Vagina (tissue), 2 donors: ENCODE data around the gene NF2.

ENCODE experiments used
- CTCF ChIP-seq, 3 experiments: fragments of 450-650 bp in 2 of 3; fragments of 200-600 bp in 1 of 3; sonication (generic) in 1 of 3; IDR thresholded peaks; one replicate each; pipeline ENCODE4 v1.5.1; 2017 to 2019; ENCODE audit warnings: antibody characterized with exemption in 3 of 3, mild to moderate bottlenecking in 2 of 3, moderate library complexity in 2 of 3
- POLR2A ChIP-seq, 2 donors: fragments of 450-650 bp; IDR thresholded peaks; one replicate each; pipeline ENCODE4 v1.6.1; 2017; ENCODE audit warnings: antibody characterized with exemption in 2 of 2, mild to moderate bottlenecking in 2 of 2, moderate library complexity in 2 of 2

DNA sequence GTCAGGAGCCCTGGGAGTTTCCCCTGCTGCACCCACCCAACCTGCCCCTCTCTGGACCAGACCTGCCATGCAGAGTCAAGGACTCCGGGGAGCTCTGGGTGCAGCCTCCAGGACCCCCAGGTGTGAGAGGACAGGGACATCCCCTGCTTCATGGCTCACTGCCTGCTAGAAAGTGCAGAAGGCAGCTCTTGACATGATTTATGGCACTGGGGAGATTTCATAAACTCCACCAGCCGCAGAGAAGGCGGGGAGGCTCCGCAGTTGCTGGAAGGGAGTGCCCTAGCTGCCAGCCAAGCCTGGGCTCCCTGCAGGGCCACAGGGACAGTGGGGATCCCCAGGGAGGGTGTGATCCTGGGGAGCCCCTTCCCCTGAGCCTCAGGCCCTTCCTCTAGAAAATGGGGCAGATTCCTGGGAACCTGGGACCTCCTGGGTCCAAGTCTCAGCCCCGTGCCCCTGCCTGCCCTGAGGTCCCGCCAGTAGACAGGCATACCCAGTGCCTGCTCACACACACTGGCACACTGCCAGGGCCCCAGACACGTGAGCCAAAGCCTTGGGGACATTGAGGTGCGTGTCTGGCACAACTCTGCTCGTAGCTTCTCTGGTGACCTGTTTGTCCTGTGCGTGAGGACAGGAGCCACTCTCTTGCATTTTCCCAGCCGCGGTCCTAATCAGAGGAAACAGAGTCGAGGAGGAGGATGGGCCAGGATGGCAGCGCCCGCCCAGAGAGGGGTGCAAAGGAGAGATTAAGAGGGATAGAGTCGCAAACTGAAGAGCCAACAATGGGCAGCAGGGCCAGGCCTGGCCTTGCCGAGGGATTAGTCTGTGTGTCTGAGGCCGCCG, 130.1 kb downstream of the NF2 start:
- no peak for TF ChIP-seq CTCF (IDR thresholded peaks at IDR 0.05)
- TF ChIP-seq POLR2A (IDR thresholded peaks at IDR 0.05), result no peak
